HG03565 (cell line): ENCODE data around the gene MINDY4.

Source experiments
- ATAC-seq: cut with Tn5 transposase; IDR thresholded peaks from one replicate; pipeline ENCODE4 v1.9.1; 2021; ENCODE audit warnings: mild to moderate bottlenecking, moderate library complexity; ENCODE audit not compliant: unreplicated experiment

MINDY4 gene

DNA sequence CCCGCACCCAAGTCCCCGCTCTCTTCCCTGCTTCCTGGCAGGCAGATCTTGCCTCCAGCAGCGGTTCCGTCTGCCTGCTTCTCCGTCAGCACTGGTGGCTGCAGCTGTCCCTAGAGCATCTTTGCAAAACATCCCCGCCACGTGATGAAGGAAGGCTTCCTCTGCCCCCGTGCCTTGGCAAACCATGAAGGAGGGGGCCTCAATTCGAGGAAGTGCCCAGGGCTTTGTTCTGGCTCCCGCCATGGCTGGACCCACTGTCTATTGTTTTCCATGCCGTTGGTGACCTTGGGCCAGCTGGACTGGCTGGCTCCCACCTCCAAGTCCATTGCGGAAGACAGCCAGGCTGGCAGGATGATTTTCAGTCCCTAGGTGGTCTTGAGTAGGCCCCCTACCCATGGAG, 127.2 kb downstream of the MINDY4 start:
- no peak for ATAC-seq

DNA sequence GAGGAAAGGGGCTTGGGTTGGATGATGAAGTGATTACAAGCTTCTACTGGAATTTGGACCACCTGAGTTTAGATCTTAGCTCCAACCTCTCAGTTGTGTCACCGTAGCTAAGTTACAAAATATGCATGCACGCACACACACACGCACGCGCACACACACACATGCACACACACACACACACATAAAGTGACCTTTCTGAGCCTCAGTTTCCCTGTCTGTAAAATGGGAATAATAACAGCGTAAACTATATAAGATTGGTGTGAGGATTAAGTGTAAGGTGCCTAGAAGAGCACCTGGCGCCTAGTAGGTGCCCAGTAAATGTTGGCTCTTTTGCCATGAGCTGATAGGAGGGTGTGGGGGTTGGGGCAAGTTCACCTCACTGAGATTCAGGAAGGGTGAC, 127.8 kb downstream of the MINDY4 start:
- ATAC-seq: no peak

DNA sequence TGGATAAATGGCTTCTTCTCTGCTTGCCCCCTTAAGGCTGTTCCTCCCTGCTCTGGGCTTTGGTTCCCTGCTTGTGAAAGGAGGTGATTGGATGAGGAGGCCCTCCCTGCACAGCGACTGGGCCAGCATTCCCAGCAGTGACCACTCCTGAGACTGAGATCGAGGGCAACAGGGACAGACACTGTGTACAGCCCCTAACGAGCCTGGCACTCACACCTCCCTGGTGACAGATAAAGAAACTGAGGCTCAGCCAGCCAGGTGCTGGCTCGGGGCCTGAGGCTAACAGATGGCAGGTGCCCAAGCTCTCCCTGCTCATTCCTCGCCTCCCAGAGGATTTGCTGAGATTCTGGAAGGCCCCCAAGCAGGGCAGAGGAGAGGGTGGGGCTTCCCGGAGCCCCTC, 128.4 kb downstream of the MINDY4 start:
- no peak for ATAC-seq

DNA sequence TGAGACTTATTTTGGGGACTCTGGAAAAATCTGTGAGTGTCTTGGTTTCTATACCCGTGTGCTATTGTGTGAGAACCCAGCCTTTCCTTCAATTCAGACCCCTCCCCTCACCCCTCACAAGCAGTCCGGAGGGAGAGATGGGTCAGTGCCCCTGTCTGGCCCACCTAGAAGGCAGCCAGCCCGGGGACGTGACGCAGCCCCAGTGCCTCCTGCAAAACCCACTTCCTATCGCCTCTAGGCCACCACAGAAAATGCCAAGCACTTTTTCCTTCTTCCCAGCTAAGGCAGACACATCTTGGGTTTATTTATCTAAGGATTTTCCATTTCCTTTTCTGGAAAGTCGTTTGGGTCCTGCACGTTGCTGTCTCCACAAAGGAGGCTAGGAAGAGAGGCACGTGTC, 128.8 kb downstream of the MINDY4 start:
- no peak for ATAC-seq

DNA sequence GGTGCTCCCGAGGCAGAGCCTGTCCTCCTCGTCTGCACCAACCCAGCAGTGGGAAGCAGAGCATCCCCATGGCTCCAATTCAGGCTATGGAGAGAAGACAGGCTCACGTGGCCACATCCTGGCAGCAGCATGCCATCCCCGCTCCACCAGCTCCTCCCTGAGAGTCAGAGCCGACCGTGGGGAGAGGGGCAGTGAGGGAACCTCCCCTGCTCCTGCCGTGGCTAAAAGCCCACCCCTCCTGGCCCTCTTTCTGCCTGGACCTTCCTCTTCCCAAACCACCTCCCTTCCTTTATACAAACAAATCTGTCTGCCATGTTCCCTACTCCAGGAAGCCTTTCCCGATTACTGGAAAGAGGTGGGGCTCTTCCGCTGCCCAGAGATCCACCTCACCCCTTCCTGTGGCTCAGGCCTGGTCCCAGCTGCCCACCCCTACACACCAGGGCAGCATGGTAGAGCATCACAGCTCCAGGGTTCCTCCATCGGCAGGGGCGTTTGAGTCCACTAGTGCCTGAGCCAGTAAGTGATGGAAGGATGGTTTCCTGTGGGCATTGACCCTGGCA, 129.7 kb downstream of the MINDY4 start:
- ATAC-seq: no peak

DNA sequence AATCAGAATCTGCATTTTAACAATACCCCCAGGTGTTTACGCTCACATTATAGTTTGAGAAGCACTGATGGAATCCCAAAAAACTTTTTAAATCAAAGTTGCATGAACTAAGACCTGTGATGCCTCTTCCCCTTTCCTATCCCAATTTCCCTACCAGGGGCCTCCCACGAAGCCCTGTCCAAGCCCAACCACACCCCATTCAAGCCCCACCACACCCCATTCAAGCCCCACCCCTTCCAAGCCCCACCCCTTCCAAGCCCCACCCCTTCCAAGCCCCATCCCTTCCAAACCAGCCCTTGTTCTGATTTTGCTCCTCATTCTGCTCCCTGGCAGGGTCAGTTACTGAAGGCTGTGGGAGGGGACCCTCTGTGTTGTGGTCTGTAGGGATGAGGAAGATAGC, 130.6 kb downstream of the MINDY4 start:
- ATAC-seq: no peak

DNA sequence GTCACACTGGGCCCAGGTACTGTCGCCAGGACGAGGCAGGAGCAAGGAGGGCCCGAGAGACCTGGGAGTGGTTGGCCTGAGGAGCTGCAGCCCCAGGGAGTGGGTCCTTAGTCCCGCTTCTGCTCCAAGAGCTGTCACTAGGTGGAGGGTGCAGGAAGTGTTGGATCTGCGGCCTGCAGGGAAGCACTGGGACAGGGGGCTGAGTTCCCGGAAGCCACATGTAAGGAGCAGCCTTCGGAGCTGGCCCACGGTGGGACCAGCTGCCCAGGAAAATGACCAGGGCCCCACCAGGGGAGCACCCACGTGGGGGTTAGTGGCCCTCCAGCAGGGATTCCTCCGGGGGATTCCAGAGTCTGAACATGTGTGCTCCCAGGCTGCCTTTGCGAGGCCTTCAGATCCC, 131.2 kb downstream of the MINDY4 start:
- ATAC-seq: no peak

DNA sequence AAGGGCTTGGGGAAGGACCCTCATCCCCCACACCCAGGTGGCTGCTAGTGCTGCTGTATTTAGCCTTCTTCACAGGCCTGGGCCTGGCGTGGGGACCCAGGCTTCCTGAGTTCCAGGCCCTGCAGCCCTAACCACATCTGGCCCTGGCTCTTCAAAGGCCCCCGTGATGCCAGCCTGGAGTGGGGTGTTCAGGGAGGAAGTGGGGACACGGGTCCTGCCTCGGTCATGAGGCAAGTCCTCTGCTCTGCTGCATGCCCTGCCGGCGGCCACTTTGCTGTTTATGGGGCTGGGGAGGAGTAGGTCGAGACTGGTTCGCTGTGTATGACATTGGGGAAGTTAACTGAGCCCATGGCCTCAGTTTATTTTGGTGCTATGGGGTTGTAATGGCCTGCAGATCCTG, 131.9 kb downstream of the MINDY4 start:
- no peak for ATAC-seq

DNA sequence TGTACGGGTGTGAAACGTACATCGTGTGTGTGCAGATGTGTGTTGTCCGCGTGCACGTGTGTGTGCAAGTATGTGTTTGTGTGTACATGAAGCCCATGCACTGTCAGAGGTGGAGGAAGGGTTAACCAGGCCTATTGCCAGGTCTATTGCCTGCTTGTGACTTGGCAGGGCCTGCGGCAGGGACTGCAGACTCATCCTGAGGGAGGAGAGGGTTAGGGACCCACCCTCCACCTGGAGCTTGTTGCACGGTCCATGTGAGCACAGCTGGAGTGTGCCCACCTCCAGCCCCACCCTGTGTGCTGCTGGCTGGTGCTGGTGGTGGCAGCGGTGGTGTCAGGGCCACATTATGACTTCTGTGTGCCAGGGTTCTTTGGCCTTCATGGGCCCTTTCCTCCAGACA, 133.3 kb downstream of the MINDY4 start:
- ATAC-seq: no peak

DNA sequence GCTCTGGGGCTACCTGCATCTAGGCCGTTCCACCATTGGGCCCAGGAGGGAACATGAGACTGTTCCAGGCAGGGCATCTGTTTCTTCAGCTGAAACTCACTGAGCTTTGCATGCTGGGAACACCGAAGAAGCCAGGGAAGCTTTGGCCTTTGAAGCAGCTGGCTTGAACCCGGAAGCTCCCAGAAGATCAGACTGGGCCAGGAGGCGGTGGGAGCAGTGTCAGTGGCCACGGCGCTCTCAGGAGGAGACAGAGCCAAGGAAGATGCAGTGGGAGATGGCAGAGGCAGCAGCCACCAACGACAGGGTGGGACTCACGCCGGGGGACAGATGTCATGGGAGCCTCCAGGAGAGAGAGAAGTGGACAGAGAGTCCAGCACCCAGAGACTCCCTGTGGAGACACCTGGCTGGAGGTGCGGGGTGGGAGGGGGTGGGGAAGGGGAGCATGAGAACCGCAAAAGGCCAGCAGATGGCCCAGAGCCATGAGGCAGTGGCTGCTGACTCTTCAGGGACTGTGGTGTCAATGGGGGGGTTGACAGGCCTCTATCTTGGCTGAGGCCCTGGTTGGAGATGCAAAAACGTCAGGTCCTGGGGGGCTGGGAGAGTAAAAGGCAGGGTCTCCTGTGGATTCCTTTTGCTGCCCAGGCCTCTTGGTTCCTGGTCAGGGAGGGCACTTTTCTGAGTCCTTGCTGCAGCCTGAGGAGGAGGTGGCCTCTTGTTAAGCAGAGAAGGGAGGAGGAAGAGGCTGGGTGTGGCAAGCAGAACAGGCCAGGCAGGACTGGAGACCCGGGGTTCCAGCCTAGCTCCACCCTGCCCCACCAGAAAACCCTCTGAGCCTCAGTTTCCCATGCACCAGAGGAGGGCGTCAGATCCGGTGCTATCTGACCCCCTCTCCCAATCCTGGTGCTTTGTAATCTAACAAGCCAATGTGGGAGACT, 134.1 kb downstream of the MINDY4 start:
- no peak for ATAC-seq

DNA sequence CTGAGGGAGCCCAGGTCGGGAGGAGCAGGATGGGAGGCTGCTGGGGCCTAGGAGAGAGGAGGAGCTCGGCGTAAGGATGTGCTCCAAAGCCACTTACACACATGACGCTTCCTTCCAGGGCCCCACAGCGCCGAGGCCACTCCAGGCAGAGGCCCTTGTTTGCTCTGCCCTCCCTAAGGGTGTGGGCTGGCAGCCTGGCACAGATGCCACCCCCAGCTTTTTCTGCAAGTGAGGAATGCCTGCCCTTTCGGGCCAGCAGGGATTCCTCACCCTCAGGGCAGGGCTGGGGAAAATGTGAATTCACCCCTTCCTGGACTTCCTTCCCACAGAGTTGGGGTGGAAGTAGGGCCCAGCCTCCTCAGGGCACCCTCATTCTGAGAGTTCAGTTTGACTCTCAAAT, 134.8 kb downstream of the MINDY4 start:
- no peak for ATAC-seq

DNA sequence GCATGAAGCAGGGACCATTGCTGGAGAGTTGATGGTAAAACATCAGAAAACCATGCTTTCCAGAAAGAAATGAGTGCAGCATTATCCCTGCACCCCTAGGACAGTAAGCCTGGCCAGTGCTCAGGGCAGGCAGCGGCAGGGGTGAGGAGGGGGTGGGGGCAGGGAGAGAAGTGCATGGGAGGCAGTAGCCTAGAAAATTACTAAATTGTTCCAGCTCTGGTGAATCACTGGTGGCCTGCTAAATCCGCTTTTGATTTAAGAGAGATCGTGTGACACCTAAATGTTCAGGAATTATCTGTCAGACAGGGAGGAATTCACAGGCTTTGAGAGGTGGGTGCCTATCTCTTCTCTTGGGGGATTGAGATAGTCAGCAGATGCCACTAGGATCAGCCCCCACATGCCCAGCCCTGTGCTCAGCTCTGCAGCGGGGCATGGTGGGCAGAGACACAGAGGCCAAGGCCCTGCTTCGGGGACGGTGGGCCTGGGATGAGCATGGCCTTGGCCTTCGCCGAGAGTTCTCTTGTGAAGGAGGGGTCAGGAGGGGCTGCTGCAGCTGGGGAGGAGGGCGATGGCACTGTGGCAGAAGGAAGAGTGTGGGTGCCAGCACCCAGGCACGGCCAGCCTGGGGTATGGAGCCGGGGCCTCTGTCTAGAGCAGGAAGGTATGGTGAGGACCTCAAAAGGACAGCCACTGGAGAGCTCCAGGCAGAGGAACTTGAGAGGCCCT, 135.5 kb downstream of the MINDY4 start:
- ATAC-seq: no peak

DNA sequence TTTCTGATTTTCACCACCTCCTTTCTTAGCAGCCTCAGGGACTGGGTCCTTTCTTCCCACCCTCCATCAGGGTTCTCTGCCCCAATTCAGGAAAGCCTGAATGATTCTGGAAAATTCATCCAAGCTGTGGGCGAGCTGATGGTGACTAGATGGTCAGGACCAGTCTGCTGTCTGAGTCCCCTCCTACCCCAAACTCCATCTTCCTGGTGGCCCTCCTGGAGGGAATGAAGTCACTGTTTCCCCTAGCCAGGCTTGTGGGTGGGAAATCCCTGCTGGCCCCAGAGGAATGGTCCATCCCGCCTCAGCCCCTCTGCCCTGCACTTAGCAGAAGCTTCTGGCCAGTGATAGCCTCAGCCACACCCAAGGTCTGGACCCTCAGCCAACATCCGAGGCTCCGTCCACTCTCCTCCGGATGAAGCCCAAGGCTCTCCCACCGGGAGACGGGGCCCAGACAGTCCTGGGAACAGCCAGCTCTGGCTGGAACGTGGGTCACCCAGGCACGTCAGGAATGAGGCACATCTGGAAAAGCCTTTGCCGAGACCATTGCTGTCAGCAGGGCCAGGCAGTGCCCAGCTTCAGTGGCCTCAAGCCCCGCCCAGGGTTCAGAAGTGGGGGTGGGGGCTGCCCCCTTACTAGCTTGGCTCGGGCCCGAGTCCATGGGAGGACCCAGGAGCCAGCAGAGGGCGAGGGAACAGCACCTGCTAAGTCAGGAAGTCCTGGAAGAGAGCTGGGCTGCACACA, 136.5 kb downstream of the MINDY4 start:
- ATAC-seq: no peak

DNA sequence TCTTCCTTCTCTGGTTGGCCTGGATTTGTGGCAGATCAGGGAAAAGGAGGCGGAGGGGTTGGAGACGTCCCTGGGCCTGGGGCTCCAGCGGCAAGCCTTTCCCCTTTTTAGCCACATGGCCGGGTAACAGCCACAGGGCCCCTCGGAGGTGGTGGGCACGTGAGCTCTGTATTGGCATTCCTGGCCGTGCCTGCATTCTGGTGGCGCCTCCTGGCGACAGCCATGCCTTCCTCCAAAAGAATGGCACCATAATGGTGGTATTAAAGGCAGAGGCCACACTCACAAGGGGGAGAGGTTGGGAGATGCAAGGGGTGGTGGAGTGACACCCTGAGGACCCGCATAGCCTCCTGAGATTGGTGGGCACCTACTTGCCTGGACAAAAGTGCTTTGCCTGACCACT, 137.5 kb downstream of the MINDY4 start:
- ATAC-seq: no peak

DNA sequence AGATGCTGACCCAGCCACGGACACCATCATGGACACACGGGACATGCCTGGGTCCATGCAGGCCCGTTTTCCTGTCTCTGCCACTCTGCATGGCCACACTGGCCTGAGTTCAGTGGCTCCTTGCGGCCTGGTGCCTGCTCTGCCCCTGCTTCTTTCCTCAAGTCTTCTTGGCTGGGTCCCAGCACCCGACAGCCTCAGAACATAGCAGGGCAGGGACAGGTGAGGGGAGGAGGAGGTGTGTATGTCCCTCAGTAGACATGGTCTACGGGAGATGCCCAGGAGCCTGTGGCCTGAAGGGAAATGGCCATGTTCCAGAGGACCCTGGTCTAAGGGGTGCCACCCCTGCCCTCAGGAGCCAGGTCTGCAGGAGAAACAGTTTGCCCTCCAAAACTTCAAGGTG, 138.2 kb downstream of the MINDY4 start:
- no peak for ATAC-seq

DNA sequence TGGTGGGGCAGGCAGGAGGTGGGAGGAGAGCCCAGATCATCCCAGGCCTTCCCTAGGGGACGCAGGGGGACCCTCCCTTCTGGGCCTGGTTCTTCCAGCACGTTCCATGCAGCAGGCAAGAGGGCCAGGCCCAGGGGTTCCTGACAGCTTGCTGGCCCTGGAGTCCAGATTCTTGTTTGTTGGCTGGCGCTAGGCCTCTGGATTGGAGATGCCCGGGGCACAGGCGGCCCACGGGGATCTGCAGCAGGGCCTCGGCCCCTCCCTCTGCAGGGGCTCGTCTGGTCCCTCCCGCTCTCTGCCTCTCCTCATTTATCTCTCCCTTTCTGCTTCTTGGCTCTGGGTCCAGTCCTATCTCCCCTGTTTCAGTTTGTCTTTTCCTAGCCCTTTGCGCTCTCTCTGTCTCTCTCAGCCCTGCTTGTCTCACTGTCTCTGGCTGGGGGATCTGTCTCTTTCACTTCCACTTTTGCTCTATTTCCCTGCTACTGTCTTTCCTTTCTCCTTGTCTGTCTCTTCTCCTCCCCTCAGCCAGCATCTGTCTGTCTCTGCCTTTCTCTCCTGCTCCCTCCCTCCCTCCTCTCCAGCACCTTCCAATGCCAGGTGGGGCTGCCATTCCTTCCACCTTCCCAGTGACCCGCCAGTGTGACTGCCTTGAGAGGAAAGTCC, 139.3 kb downstream of the MINDY4 start:
- ATAC-seq: no peak

DNA sequence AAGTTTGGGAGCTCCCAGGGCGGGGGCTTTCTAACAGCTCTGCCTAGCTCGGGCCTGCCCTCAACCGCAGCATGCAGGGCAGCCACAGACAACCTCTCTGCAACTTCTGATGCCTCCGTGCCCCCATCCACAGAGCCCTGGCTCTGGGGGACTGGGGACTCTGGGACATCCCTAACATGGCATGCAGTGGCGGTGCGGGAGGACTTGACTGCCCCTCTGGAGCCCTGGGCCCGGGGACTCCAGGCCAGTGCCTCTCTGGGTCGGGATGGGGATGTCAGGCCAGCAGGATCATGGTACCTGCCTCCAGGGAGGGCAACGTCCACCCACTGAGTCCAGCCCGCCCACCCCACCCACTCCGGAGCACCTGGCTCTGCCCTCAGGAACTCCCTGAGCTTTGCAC, 139.9 kb downstream of the MINDY4 start:
- no peak for ATAC-seq

DNA sequence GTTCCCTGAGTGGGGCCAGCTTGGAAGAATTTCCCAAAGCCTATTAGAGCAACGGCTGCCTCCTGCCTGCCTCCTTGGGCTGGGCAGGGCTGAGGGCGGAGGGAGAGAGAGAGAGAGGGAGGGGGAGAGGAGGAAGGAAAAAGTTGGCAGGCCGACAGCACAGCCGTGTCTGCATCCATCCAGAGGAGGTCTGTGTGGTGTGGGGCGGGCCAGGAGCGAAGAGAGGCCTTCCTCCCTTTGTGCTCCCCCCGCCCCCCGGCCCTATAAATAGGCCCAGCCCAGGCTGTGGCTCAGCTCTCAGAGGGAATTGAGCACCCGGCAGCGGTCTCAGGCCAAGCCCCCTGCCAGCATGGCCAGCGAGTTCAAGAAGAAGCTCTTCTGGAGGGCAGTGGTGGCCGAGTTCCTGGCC, 140.3 kb downstream of the MINDY4 start, which contains the start of gene AQP1:
Gene AQP1 (plus strand): TSS at position 293 of the 409 bp plus-strand sequence. CDS start 57 bp downstream, at position 350.
- no peak for ATAC-seq

DNA sequence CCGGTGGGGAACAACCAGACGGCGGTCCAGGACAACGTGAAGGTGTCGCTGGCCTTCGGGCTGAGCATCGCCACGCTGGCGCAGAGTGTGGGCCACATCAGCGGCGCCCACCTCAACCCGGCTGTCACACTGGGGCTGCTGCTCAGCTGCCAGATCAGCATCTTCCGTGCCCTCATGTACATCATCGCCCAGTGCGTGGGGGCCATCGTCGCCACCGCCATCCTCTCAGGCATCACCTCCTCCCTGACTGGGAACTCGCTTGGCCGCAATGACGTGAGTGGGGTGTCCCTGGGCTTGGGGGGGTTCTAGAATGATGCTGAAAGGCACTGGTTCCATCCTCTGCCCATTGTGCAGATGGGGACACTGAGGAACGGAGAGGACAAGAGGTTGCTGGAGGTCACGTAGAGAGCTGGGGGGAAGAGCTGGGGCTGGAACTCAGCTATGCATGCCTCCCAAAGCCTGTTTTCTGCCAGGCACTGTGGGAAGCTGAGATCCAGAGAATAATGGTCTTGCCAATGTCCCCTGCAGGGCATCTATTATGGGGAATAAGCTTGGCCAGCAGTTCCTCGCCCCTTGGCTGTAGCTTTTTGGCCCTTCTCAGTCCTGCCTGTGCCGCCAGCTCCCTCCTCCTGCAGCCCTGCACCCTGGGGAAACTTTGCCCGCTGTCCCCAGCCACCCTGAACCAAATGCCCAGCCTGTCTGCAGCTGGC, 141.0 kb downstream of the MINDY4 start:
- ATAC-seq: no peak

DNA sequence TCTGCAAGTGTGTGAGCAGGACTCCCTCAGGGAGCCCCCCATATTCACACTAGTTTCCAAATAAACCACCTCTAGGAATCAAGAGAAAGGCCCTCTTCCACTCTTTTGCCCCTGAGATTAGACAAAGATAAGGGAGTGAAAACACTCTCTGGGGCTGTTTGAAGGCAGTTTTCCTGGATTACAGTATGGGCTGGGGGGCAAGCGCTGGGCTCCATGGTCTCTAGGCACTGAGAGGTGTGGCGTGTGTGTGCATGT, 141.4 kb downstream of the MINDY4 start:
- ATAC-seq: no peak
